Trophoblast cell (in vitro differentiated cells and primary cell): Measurements from ENCODE around the gene LYZL1.
"Not testable (repeated sequence)": the region's sequence is repeated elsewhere in the genome, so short reads cannot be mapped to it uniquely, and the experiment has no call there.

ENCODE experiments used
- DNase-seq, 2 donors: peaks; one replicate each; pipeline ENCODE4 v3.0.0-alpha.2; 2016
- H2AFZ ChIP-seq: 2 replicates; pipeline ENCODE4 v1.6.1; 2013; ENCODE audit warnings: low read length, moderate library complexity, mild to moderate bottlenecking; ENCODE audit not compliant: insufficient read depth, poor library complexity
- H2AK5ac ChIP-seq: 2 replicates; pipeline ENCODE4 v1.6.1; 2013; ENCODE audit warnings: mild to moderate bottlenecking, low read length
- H2BK120ac ChIP-seq: 2 replicates; pipeline ENCODE4 v1.6.1; 2013; ENCODE audit warnings: low read length, mild to moderate bottlenecking, moderate library complexity; ENCODE audit not compliant: insufficient read depth, poor library complexity
- H2BK12ac ChIP-seq: 2 replicates; pipeline ENCODE4 v1.6.1; 2013; ENCODE audit warnings: mild to moderate bottlenecking, low read length, moderate library complexity
- H2BK5ac ChIP-seq: 2 replicates; pipeline ENCODE4 v1.6.1; 2013; ENCODE audit warnings: low read length, low read depth, moderate library complexity, mild to moderate bottlenecking; ENCODE audit not compliant: poor library complexity
- H3K14ac ChIP-seq: 2 replicates; pipeline ENCODE4 v1.6.1; 2013; ENCODE audit warnings: mild to moderate bottlenecking, low read length
- H3K18ac ChIP-seq: 2 replicates; pipeline ENCODE4 v1.6.1; 2013; ENCODE audit warnings: mild to moderate bottlenecking, low read length
- H3K23ac ChIP-seq: 2 replicates; pipeline ENCODE4 v1.6.1; 2013; ENCODE audit warnings: low read length
- H3K27ac ChIP-seq: 2 replicates; pipeline ENCODE4 v1.5.1; 2013; ENCODE audit warnings: low read depth, mild to moderate bottlenecking, inconsistent platforms, low read length, moderate library complexity
- H3K27me3 ChIP-seq: 2 replicates; pipeline ENCODE4 v1.6.1; 2013; ENCODE audit warnings: inconsistent platforms, mild to moderate bottlenecking, low read length, moderate library complexity; ENCODE audit not compliant: insufficient read depth
- H3K36me3 ChIP-seq, 2 experiments: 1 replicate in 1 of 2; 2 replicates in 1 of 2; pipeline ENCODE4 v1.6.1; 2013; ENCODE audit warnings: low read length in 2 of 2, mild to moderate bottlenecking in 2 of 2, moderate library complexity in 1 of 2; ENCODE audit not compliant: insufficient read depth in 2 of 2, control insufficient read depth in 1 of 2
- H3K4ac ChIP-seq: 2 replicates; pipeline ENCODE4 v1.6.1; 2013; ENCODE audit warnings: low read depth, mild to moderate bottlenecking, low read length, moderate library complexity
- H3K4me1 ChIP-seq, 2 experiments: 1 replicate in 1 of 2; 2 replicates in 1 of 2; pipeline ENCODE4 v1.6.1; 2013; ENCODE audit warnings: low read length in 2 of 2, mild to moderate bottlenecking in 2 of 2, moderate library complexity in 1 of 2; ENCODE audit not compliant: insufficient read depth in 2 of 2, control insufficient read depth in 1 of 2
- H3K4me2 ChIP-seq: 2 replicates; pipeline ENCODE4 v1.6.1; 2013; ENCODE audit warnings: inconsistent platforms, mild to moderate bottlenecking, low read length, moderate library complexity
- H3K4me3 ChIP-seq: 2 replicates; pipeline ENCODE4 v1.5.1; 2013; ENCODE audit warnings: mild to moderate bottlenecking, low read depth, low read length, inconsistent platforms
- H3K79me1 ChIP-seq: one replicate; pipeline ENCODE4 v1.6.1; 2013; ENCODE audit warnings: low read length
- H3K79me2 ChIP-seq: 2 replicates; pipeline ENCODE4 v1.6.1; 2013; ENCODE audit warnings: low read length, mild to moderate bottlenecking; ENCODE audit not compliant: control insufficient read depth, insufficient read depth, poor library complexity
- H3K9ac ChIP-seq: 2 replicates; pipeline ENCODE4 v1.6.1; 2013; ENCODE audit warnings: mild to moderate bottlenecking, low read length
- H3K9me3 ChIP-seq: 2 replicates; pipeline ENCODE4 v1.6.1; 2013; ENCODE audit warnings: low read depth, mild to moderate bottlenecking, control low read depth, inconsistent platforms, low read length; ENCODE audit not compliant: insufficient read depth
- H4K12ac ChIP-seq: 2 replicates; pipeline ENCODE4 v1.6.1; 2013; ENCODE audit warnings: low read depth, mild to moderate bottlenecking, low read length, moderate library complexity
- H4K8ac ChIP-seq: 2 replicates; pipeline ENCODE4 v1.6.1; 2013; ENCODE audit warnings: low read depth, mild to moderate bottlenecking, low read length, moderate library complexity
- H4K91ac ChIP-seq: one replicate; pipeline ENCODE4 v1.6.1; 2013; ENCODE audit warnings: low read depth, mild to moderate bottlenecking, low read length, moderate library complexity
- WGBS: extraction: QIAGEN DNeasy Blood & Tissue Kit; methylation state at CpG from one replicate; pipeline ENCODE4 v1.1.7; 2013; ENCODE audit warnings: missing lambda C conversion rate; ENCODE audit not compliant: insufficient read length, insufficient coverage; ENCODE audit errors: extremely low coverage; 5-methylcytosine and 5-hydroxymethylcytosine counted together

LYZL1 gene

GRCh38 chr10:29355411-29355991 lies 66.6 kb downstream of the LYZL1 start:
- Histone ChIP-seq H3K79me1 (peaks cover 18% of the 10 kb centered on the region), H3K4ac (no peak overlapping the region), H3K27me3 (no peaks in the 10 kb centered on the region), H3K79me2 (no peaks in the 10 kb centered on the region), H3K4me2 (no peak overlapping the region), H3K18ac (no peak overlapping the region), H3K9me3 (no peaks in the 10 kb centered on the region), H2BK5ac (no peak overlapping the region), H2AK5ac (no peak overlapping the region), H3K9ac (no peak overlapping the region), H3K4me1 (peaks cover 17 to 27% of the 10 kb centered on the region in 2 experiments), H3K36me3 (no peaks in the 10 kb centered on the region), H2BK120ac (peak overlapping the region; percentile 38), H3K23ac (no peak overlapping the region), H4K91ac (peak overlapping the region; percentile 35), H2AFZ (no peak overlapping the region), H2BK12ac (peak overlapping the region; percentile 75), H3K27ac (no peak overlapping the region), H4K8ac (no peak overlapping the region), H3K4me3 (no peak overlapping the region), H4K12ac (no peak overlapping the region), H3K14ac (no peak overlapping the region)
- DNase-seq, result no peak
- no CpG with 5 or more reads among the region's 6 CpGs for WGBS

GRCh38 chr10:29356931-29357330 lies 68.1 kb downstream of the LYZL1 start:
- Histone ChIP-seq H3K4me2 (no peak overlapping the region), H4K8ac (no peak overlapping the region), H2BK120ac (no peak overlapping the region), H3K27ac (peak overlapping the region; percentile 43), H3K27me3 (no peaks in the 10 kb centered on the region), H3K14ac (no peak overlapping the region), H3K23ac (no peak overlapping the region), H3K4me3 (no peak overlapping the region), H3K9me3 (no peaks in the 10 kb centered on the region), H2AK5ac (no peak overlapping the region), H3K9ac (no peak overlapping the region), H3K4ac (no peak overlapping the region), H2BK5ac (no peak overlapping the region), H3K79me2 (no peaks in the 10 kb centered on the region), H3K4me1 (peaks cover 17 to 27% of the 10 kb centered on the region in 2 experiments), H2BK12ac (no peak overlapping the region), H3K79me1 (peaks cover 18% of the 10 kb centered on the region), H2AFZ (no peak overlapping the region), H4K91ac (peak overlapping the region; percentile 50), H4K12ac (no peak overlapping the region), H3K18ac (no peak overlapping the region), H3K36me3 (no peaks in the 10 kb centered on the region)
- WGBS, result no CpG with 5 or more reads among the region's 2 CpGs
- DNase-seq, result peak; percentile 95 to 96

DNA sequence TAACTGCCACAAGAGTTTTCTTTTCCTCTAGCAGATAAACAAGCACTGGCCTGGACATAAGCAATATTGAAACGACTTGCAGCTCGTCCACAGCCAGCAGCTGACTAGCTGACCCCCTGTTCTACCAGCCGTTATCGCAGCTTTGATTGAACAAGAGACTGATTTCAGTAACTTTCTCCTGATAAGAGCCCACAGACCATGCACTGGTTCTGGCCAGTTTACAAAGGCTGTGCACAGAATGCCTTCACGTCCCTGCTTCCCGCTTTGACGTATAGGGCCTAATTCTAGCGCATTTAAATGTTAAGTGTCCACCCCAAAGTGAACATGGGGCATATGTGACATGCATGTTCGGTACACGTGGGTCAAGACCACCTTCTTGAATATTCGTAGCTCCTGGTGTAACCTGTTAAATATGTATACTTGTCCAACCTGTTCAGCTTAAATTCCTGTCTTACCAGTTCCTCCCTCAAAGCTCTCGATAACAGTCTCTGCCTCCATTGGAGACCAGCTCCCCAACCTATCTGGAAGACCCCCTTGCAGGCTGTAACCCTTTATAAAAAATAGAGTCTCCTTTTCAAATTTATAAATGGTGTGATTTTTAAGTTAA lies 69.2 kb downstream of the LYZL1 start:
- Histone ChIP-seq H2BK12ac (peak overlapping the region; percentile 80), H3K4me3 (no peak overlapping the region), H4K91ac (peak overlapping the region; percentile 77), H2BK5ac (peak overlapping the region; percentile 64), H3K9me3 (no peaks in the 10 kb centered on the region), H3K18ac (peak overlapping the region; percentile 67), H3K4me1 (peaks cover 17 to 27% of the 10 kb centered on the region in 2 experiments), H3K4ac (no peak overlapping the region), H3K27me3 (no peaks in the 10 kb centered on the region), H4K8ac (no peak overlapping the region), H3K4me2 (peak overlapping the region; percentile 12), H2AK5ac (no peak overlapping the region), H2BK120ac (peak overlapping the region; percentile 46), H3K23ac (no peak overlapping the region), H3K9ac (no peak overlapping the region), H3K79me1 (peaks cover 18% of the 10 kb centered on the region), H2AFZ (no peak overlapping the region), H3K27ac (peak overlapping the region; percentile 23), H3K79me2 (no peaks in the 10 kb centered on the region), H3K14ac (peak overlapping the region; percentile 75), H3K36me3 (no peaks in the 10 kb centered on the region), H4K12ac (no peak overlapping the region)
- no CpG with 5 or more reads among the region's 12 CpGs for WGBS
- DNase-seq, result peak; percentile 28 to 70

- not testable (repeated sequence) for H3K36me3 ChIP-seq, H2BK5ac ChIP-seq, H4K8ac ChIP-seq, H3K18ac ChIP-seq, H3K27ac ChIP-seq, H3K27me3 ChIP-seq, H3K9me3 ChIP-seq, H3K14ac ChIP-seq, H3K4me2 ChIP-seq, H2AK5ac ChIP-seq, H3K23ac ChIP-seq, H2AFZ ChIP-seq, H3K4ac ChIP-seq, H2BK12ac ChIP-seq, H4K12ac ChIP-seq, H3K4me3 ChIP-seq, H3K79me2 ChIP-seq, DNase-seq, H3K9ac ChIP-seq, H4K91ac ChIP-seq, H2BK120ac ChIP-seq
- Histone ChIP-seq H3K4me1 (peaks cover 17 to 27% of the 10 kb centered on the region in 2 experiments), H3K79me1 (peaks cover 18% of the 10 kb centered on the region)
- WGBS, result no CpG with 5 or more reads among the region's 18 CpGs
Measured at GRCh38 chr10:29360215-29360853, 71.5 kb downstream of the LYZL1 start.
